Measurements from ENCODE around the gene MEIS1.

Gene MEIS1

DNA sequence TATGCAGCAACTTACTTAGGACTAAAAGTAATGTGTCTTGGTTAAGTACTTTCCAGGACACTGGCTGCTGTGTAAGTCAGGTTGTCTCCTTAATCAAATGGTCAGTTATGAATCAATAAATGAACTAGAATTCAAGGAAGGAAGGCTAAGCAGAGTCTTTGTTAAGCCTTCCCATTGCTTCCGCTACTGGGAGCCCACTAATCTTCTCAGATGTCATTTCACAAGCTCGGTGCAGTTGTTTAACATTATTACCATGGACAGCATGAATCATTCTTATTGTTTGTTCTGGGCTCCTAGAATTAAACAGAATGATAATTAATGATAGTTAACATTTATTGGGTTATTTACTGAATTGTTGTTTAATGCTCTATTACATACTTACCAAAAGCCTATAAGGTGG is 26.0 kb upstream of the MEIS1 start:
- Histone ChIP-seq H3K23ac (ENCODE audit: low read depth, low read length, poor library complexity) (no peak overlapping the region), H3K36me3 (replicated peaks in 1 of 2; ENCODE audit: control insufficient read depth in 2 of 2, insufficient read depth in 2 of 2, low read length in 2 of 2) (no peaks in the 10 kb centered on the region), H3K4me3 (ENCODE audit: low read length in 2 of 2) (no peak overlapping the region), H4K91ac (ENCODE audit: low read depth, low read length, poor library complexity) (no peak overlapping the region), H3K9me3 (replicated peaks in 1 of 2; ENCODE audit: control insufficient read depth in 2 of 2, insufficient read depth in 1 of 2, low read depth in 1 of 2, low read length in 2 of 2) (peaks cover 0 to 2% of the 10 kb centered on the region in 2 donors), H2AK5ac (ENCODE audit: low read depth, low read length) (no peak overlapping the region), H3K9ac (ENCODE audit: low read depth, low read length, poor library complexity) (no peak overlapping the region), H2BK5ac (ENCODE audit: low read length) (no peak overlapping the region), H3K14ac (ENCODE audit: low read length) (no peak overlapping the region), H2BK12ac (ENCODE audit: low read length) (no peak overlapping the region), H3K27ac (replicated peaks; ENCODE audit: low read length) (no peak overlapping the region), H2BK15ac (ENCODE audit: low read length) (no peak overlapping the region), H3K27me3 (ENCODE audit: control insufficient read depth in 3 of 3, insufficient read depth in 3 of 3, low read depth in 1 of 3, low read length in 3 of 3) (no peaks in the 10 kb centered on the region), H2BK120ac (ENCODE audit: low read depth, low read length) (no peak overlapping the region), H3K18ac (ENCODE audit: low read length) (no peak overlapping the region), H4K8ac (ENCODE audit: low read depth, low read length) (no peak overlapping the region), H2AFZ (ENCODE audit: low read length) (no peak overlapping the region), H3K4me1 (ENCODE audit: control insufficient read depth in 2 of 2, insufficient read depth in 1 of 2, low read depth in 1 of 2, low read length in 2 of 2) (no peaks in the 10 kb centered on the region), H3K79me1 (ENCODE audit: low read depth, low read length) (no peaks in the 10 kb centered on the region), H3K4me2 (ENCODE audit: insufficient read depth, low read length, poor library complexity, severe bottlenecking) (no peak overlapping the region), H3K4ac (ENCODE audit: low read length) (no peak overlapping the region)
- DNase-seq (ENCODE audit: low spot score), result no peak
- WGBS, 2 donors (ENCODE audit: extremely low coverage in 2 of 2, insufficient read length in 2 of 2, insufficient replicate concordance in 1 of 2), result no CpG with 5 or more reads among the region's 2 CpGs

DNA sequence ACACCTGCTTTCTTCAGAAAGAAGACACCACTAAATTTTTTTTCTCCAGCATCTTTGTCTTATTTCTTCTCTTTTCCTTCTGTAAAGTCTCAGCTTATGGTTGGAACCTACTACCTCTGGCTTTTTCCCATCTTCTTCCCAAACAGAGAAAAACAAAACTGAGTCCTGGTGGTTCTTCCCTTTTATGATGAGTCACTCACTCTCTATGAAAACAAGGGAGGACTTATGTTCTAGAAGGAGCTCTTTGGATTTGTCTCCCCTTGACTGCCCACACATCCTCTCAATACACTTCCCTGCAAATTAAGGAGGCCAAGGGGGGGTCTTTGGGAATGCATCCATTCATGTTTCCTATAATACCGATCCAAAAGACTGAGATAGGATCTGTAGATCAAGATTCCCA is 22.1 kb upstream of the MEIS1 start:
- Histone ChIP-seq H3K4me1 (ENCODE audit: control insufficient read depth in 2 of 2, insufficient read depth in 1 of 2, low read depth in 1 of 2, low read length in 2 of 2) (no peaks in the 10 kb centered on the region), H2BK120ac (ENCODE audit: low read depth, low read length) (no peak overlapping the region), H4K91ac (ENCODE audit: low read depth, low read length, poor library complexity) (no peak overlapping the region), H4K8ac (ENCODE audit: low read depth, low read length) (no peak overlapping the region), H2BK15ac (ENCODE audit: low read length) (no peak overlapping the region), H3K9me3 (replicated peaks in 1 of 2; ENCODE audit: control insufficient read depth in 2 of 2, insufficient read depth in 1 of 2, low read depth in 1 of 2, low read length in 2 of 2) (no peaks in the 10 kb centered on the region), H3K14ac (ENCODE audit: low read length) (no peak overlapping the region), H2BK12ac (ENCODE audit: low read length) (no peak overlapping the region), H3K36me3 (replicated peaks in 1 of 2; ENCODE audit: control insufficient read depth in 2 of 2, insufficient read depth in 2 of 2, low read length in 2 of 2) (no peaks in the 10 kb centered on the region), H2BK5ac (ENCODE audit: low read length) (no peak overlapping the region), H3K79me1 (ENCODE audit: low read depth, low read length) (no peaks in the 10 kb centered on the region), H3K18ac (ENCODE audit: low read length) (no peak overlapping the region), H3K4me3 (ENCODE audit: low read length in 2 of 2) (no peak overlapping the region), H3K4me2 (ENCODE audit: insufficient read depth, low read length, poor library complexity, severe bottlenecking) (no peak overlapping the region), H2AK5ac (ENCODE audit: low read depth, low read length) (no peak overlapping the region), H3K27me3 (ENCODE audit: control insufficient read depth in 3 of 3, insufficient read depth in 3 of 3, low read depth in 1 of 3, low read length in 3 of 3) (no peaks in the 10 kb centered on the region), H3K9ac (ENCODE audit: low read depth, low read length, poor library complexity) (no peak overlapping the region), H3K23ac (ENCODE audit: low read depth, low read length, poor library complexity) (no peak overlapping the region), H3K27ac (replicated peaks; ENCODE audit: low read length) (no peak overlapping the region), H2AFZ (ENCODE audit: low read length) (no peak overlapping the region), H3K4ac (ENCODE audit: low read length) (no peak overlapping the region)
- no peak for DNase-seq (ENCODE audit: low spot score)
- WGBS, 2 donors (ENCODE audit: extremely low coverage in 2 of 2, insufficient read length in 2 of 2, insufficient replicate concordance in 1 of 2), result no CpG with 5 or more reads among the region's 1 CpG

DNA sequence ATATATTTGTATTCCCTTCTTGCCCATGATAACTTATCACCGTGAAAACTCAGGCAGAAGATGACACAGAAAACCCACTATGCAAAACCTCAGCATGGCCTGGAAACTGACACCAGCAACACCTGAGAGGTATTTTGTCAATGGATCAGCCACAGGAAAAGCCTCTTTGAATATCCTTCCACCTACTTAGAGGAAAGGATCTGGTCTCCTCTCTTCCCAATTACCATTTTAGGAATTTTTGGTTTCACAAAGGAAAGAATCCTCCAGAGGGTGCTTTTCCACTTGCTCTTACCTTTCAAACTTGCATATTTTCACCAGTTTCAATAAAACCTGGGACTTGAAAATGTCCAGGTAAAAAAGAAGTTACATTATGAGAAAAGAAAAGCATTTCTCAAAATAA is 20.0 kb upstream of the MEIS1 start:
- Histone ChIP-seq H2BK5ac (ENCODE audit: low read length) (no peak overlapping the region), H3K14ac (ENCODE audit: low read length) (no peak overlapping the region), H3K4me2 (ENCODE audit: insufficient read depth, low read length, poor library complexity, severe bottlenecking) (no peak overlapping the region), H2AK5ac (ENCODE audit: low read depth, low read length) (no peak overlapping the region), H2BK120ac (ENCODE audit: low read depth, low read length) (no peak overlapping the region), H3K9ac (ENCODE audit: low read depth, low read length, poor library complexity) (no peak overlapping the region), H3K23ac (ENCODE audit: low read depth, low read length, poor library complexity) (no peak overlapping the region), H3K27me3 (ENCODE audit: control insufficient read depth in 3 of 3, insufficient read depth in 3 of 3, low read depth in 1 of 3, low read length in 3 of 3) (no peaks in the 10 kb centered on the region), H4K91ac (ENCODE audit: low read depth, low read length, poor library complexity) (no peak overlapping the region), H3K9me3 (replicated peaks in 1 of 2; ENCODE audit: control insufficient read depth in 2 of 2, insufficient read depth in 1 of 2, low read depth in 1 of 2, low read length in 2 of 2) (no peaks in the 10 kb centered on the region), H3K4ac (ENCODE audit: low read length) (no peak overlapping the region), H3K79me1 (ENCODE audit: low read depth, low read length) (no peaks in the 10 kb centered on the region), H4K8ac (ENCODE audit: low read depth, low read length) (no peak overlapping the region), H2BK12ac (ENCODE audit: low read length) (no peak overlapping the region), H3K4me1 (ENCODE audit: control insufficient read depth in 2 of 2, insufficient read depth in 1 of 2, low read depth in 1 of 2, low read length in 2 of 2) (no peaks in the 10 kb centered on the region), H3K18ac (ENCODE audit: low read length) (no peak overlapping the region), H3K4me3 (ENCODE audit: low read length in 2 of 2) (no peak overlapping the region), H3K36me3 (replicated peaks in 1 of 2; ENCODE audit: control insufficient read depth in 2 of 2, insufficient read depth in 2 of 2, low read length in 2 of 2) (no peaks in the 10 kb centered on the region), H2AFZ (ENCODE audit: low read length) (no peak overlapping the region), H2BK15ac (ENCODE audit: low read length) (no peak overlapping the region), H3K27ac (replicated peaks; ENCODE audit: low read length) (no peak overlapping the region)
- no CpG with 5 or more reads among the region's 1 CpG for WGBS, 2 donors (ENCODE audit: extremely low coverage in 2 of 2, insufficient read length in 2 of 2, insufficient replicate concordance in 1 of 2)
- no peak for DNase-seq (ENCODE audit: low spot score)

DNA sequence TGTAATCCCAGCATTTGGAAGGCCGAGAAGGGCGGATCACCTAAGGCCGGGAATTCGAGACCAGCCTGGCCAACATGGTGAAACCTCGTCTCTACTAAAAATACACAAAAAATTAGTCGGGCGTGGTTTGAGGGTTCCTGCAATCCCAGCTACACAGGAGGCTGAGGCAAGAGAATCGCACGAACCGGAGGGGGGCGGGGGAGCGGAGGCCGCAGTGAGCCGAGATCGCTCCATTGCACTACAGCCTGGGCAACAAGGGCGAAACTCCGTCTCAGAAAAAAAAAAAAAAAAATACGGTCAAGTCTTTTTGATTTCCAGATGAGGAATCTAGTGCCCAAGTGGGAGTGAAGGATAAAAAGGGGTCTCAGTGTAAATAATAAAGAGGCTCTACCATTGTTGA is 16.5 kb upstream of the MEIS1 start:
- Histone ChIP-seq H2AFZ (ENCODE audit: low read length) (no peak overlapping the region), H3K4me2 (ENCODE audit: insufficient read depth, low read length, poor library complexity, severe bottlenecking) (no peak overlapping the region), H2AK5ac (ENCODE audit: low read depth, low read length) (no peak overlapping the region), H3K14ac (ENCODE audit: low read length) (no peak overlapping the region), H2BK120ac (ENCODE audit: low read depth, low read length) (no peak overlapping the region), H3K4ac (ENCODE audit: low read length) (no peak overlapping the region), H3K23ac (ENCODE audit: low read depth, low read length, poor library complexity) (no peak overlapping the region), H3K4me1 (ENCODE audit: control insufficient read depth in 2 of 2, insufficient read depth in 1 of 2, low read depth in 1 of 2, low read length in 2 of 2) (no peaks in the 10 kb centered on the region), H2BK15ac (ENCODE audit: low read length) (no peak overlapping the region), H3K27me3 (ENCODE audit: control insufficient read depth in 3 of 3, insufficient read depth in 3 of 3, low read depth in 1 of 3, low read length in 3 of 3) (peaks cover 0 to 11% (median 0%) of the 10 kb centered on the region in 3 experiments), H3K36me3 (replicated peaks in 1 of 2; ENCODE audit: control insufficient read depth in 2 of 2, insufficient read depth in 2 of 2, low read length in 2 of 2) (no peaks in the 10 kb centered on the region), H2BK5ac (ENCODE audit: low read length) (no peak overlapping the region), H3K79me1 (ENCODE audit: low read depth, low read length) (no peaks in the 10 kb centered on the region), H3K9ac (ENCODE audit: low read depth, low read length, poor library complexity) (no peak overlapping the region), H2BK12ac (ENCODE audit: low read length) (no peak overlapping the region), H3K4me3 (ENCODE audit: low read length in 2 of 2) (no peak overlapping the region), H3K9me3 (replicated peaks in 1 of 2; ENCODE audit: control insufficient read depth in 2 of 2, insufficient read depth in 1 of 2, low read depth in 1 of 2, low read length in 2 of 2) (no peaks in the 10 kb centered on the region), H3K27ac (replicated peaks; ENCODE audit: low read length) (no peak overlapping the region), H4K91ac (ENCODE audit: low read depth, low read length, poor library complexity) (no peak overlapping the region), H4K8ac (ENCODE audit: low read depth, low read length) (no peak overlapping the region), H3K18ac (ENCODE audit: low read length) (no peak overlapping the region)
- DNase-seq (ENCODE audit: low spot score), result no peak
- WGBS, 2 donors (ENCODE audit: extremely low coverage in 2 of 2, insufficient read length in 2 of 2, insufficient replicate concordance in 1 of 2), result no CpG with 5 or more reads among the region's 18 CpGs

All from neuronal stem cell (in vitro differentiated cells).